ENCODE measurements around the gene MMP15. TPM values are rescaled to one million over a fixed set of nuclear protein-coding genes. Genes with fewer than 3 reads are reported as not detected.

The MMP15 gene
- total RNA-seq, 1 experiment from 2014 or later, result 5.0 TPM

GRCh38 chr16:58019866-58020538, 5.6 kb upstream of the MMP15 start:
- DNase-seq (ENCODE audit: low read depth), result no peak

- DNase-seq (ENCODE audit: low read depth), result no peak
These were observed 4.7 kb upstream of the MMP15 start for GRCh38 chr16:58020628-58021521.

- peak; percentile 75 for DNase-seq (ENCODE audit: low read depth)
These were observed 3.6 kb upstream of the MMP15 start for GRCh38 chr16:58021661-58022551.

- peak; percentile 46 for DNase-seq (ENCODE audit: low read depth)
These were observed 2.8 kb upstream of the MMP15 start for GRCh38 chr16:58022601-58023371.

GRCh38 chr16:58024486-58025350, 836 bp upstream of the MMP15 start:
- DNase-seq (ENCODE audit: low read depth), result no peak

GRCh38 chr16:58026139-58026704, 668 bp downstream of the MMP15 start:
- peak; percentile 40 for DNase-seq (ENCODE audit: low read depth)

- DNase-seq (ENCODE audit: low read depth), result no peak
These were observed 1.2 kb downstream of the MMP15 start for GRCh38 chr16:58026705-58027160.

GRCh38 chr16:58027161-58027915, 1.8 kb downstream of the MMP15 start:
- DNase-seq (ENCODE audit: low read depth), result no peak

GRCh38 chr16:58027916-58028455, 2.4 kb downstream of the MMP15 start:
- DNase-seq (ENCODE audit: low read depth), result no peak

- DNase-seq (ENCODE audit: low read depth), result no peak
These were observed 3.1 kb downstream of the MMP15 start for GRCh38 chr16:58028541-58029070.

GRCh38 chr16:58029410-58029809, 3.9 kb downstream of the MMP15 start:
- DNase-seq (ENCODE audit: low read depth), result no peak

- DNase-seq (ENCODE audit: low read depth), result no peak
These were observed 4.7 kb downstream of the MMP15 start for GRCh38 chr16:58030136-58030840.

- DNase-seq (ENCODE audit: low read depth), result no peak
These were observed 5.7 kb downstream of the MMP15 start for GRCh38 chr16:58031016-58031800.

- DNase-seq (ENCODE audit: low read depth), result no peak
These were observed 7.2 kb downstream of the MMP15 start for GRCh38 chr16:58032710-58033293.

GRCh38 chr16:58034128-58034685, 8.7 kb downstream of the MMP15 start:
- DNase-seq (ENCODE audit: low read depth), result no peak

- no peak for DNase-seq (ENCODE audit: low read depth)
These were observed 9.2 kb downstream of the MMP15 start for GRCh38 chr16:58034774-58035173.

All from LHCN-M2 (cell line).